DMS 273 treated with DMSO at 0.1 percent for 48 hours (cell line): ENCODE results near the gene LIPC.

Experiments
- DNase-seq: peaks from one replicate; lab custom pipeline; 2025; lab: John Stamatoyannopoulos, UW

Gene LIPC

GRCh38 chr15:58406811-58407210 lies 25.0 kb upstream of the LIPC start:
- DNase-seq, result no peak

DNA sequence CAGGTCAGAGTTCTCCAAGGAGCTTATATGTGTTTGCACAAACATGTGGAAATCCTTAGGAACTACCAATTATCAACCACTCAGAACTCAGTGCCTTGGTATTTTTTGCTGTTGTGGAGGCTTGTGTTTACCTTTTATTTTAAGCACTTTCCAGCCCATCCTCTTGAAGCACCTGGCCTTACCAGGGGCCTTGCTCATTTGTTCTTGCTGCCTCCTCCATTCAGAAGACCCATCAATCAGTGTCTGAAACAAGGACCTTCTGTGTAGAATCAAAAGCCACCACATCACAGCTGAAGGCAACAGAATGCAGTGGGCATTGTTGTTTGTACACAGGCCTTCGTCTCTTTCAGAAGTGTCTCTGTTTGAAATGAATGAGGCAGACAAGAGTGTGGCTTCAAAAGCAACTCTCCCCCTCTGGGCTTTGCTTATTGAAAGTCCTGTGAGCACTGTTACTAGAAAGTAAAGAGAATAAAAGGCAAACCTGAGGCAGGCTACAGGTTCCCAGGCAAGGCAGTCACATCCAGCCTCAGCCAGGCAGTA lies 24.5 kb upstream of the LIPC start:
- DNase-seq, result no peak

GRCh38 chr15:58407778-58408177 lies 24.0 kb upstream of the LIPC start:
- no peak for DNase-seq

- no peak for DNase-seq
These were observed 21.9 kb upstream of the LIPC start for GRCh38 chr15:58409861-58410260.

DNA sequence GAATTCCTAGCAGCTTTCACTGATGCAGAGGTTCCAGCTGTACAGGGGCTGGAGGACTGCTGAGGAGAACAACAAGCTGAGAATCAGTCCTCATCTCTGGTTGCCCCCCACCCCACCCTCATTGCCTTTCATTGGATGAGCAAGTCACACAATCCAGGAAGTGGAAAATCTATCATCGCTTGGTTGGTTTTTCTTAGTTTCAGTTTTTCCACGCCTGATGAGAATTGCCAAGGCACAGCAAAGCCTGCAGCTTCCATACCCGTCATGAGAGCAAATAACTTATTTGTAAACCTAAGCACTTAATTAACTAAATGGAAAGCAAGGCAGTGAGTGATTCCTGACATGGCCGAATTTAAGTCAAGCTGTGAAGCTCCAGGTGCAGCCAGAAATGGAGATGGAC lies 21.4 kb upstream of the LIPC start:
- no peak for DNase-seq

DNA sequence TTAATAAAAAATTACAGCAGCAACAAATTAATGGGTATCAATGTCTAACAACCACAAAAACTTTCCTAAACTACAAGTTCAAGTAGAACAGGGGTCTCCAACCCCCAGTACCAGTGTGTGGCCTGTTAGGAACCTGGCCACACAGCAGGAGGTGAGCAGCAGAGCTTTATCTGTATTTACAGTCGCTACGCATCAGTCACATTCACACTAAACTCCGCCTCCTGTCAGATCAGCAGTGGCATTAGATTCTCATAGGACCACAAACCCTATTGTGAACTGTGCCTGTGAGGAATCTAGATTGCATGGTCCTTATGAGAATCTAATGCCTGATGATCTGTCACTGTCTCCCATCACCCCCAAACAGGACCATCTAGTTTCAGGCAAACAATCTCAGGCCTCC lies 18.5 kb upstream of the LIPC start:
- DNase-seq, result no peak

GRCh38 chr15:58415636-58416035 lies 16.2 kb upstream of the LIPC start:
- no peak for DNase-seq

- DNase-seq, result no peak
These were observed 14.8 kb upstream of the LIPC start for GRCh38 chr15:58416963-58417362.

DNA sequence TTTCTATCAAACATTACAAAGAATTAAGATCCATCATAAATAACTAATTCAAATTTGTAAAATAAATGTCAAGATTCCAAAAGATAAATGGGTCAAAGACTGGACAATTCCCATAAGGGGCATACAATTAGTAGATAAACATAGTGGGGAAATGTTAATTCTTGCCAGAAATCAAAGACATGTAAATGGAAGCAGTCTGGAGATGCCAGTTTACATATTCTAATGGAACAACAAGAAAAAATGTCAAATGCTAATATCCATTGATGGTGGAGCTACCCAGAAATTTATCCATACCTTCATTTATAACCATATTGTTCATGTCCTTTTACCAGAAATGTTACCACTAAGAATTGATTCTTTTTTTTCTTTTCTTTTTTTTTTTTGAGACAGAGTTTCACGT lies 13.7 kb upstream of the LIPC start:
- no peak for DNase-seq

- no peak for DNase-seq
These were observed 11.8 kb upstream of the LIPC start for GRCh38 chr15:58419803-58420524.

DNA sequence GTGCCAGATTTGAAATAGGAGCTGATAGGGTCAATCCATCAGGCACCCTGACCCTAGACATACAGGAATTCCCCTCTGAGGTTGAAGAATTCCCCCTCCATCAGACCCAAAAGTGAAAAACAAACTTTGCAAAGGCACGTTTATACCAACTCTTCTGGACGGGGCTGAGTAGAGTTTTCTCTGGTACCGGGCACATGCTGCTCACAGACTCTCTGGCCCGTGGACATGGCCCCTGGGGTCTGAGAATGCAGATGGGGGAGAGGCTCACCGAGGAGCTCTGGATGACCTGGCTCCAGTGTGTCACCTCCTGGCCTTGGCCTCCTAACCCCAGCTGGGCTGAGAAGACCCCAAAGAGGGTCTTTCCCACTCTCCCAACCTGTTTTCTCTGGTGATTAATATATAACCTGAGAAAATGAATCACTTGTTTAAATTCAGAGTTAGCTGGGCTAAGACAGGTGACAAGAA lies 11.2 kb upstream of the LIPC start:
- DNase-seq, result no peak

DNA sequence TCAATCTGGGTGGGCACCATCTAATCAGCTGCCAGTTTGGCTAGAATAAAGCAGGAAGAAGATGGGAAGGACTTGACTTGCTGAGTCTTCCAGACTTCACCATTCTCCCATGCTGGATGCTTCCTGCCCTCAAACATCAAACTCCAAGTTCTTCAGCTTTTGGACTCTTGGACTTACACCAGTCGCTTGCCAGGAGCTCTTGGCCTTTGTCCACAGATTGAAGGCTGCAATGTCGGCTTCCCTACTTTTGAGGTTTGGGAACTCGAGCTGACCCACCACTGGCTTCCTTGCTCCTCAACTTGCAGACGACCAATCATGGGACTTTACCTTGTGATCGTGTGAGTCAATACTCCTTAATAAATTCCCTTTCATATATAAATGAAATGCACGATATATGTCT lies 8.6 kb upstream of the LIPC start:
- no peak for DNase-seq

- DNase-seq, result no peak
These were observed 7.8 kb upstream of the LIPC start for GRCh38 chr15:58423831-58424608.

DNA sequence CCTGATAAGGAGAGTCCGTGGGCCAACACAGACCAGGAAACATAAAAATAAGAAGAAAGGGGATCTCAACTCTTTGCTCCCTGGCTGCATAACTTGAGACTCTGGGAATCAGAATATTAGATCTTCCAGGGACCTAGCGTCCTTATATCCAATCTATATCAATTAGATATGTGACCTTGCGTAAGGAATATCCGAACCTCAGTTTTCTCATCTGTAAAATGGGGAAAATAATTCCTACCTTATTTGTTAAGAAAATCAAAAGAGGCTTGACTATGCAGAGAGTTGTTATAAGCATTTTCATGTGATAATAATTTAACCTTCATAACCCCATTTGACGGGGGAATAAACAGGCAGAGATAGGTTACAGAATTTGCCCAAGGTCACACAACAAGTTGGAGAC lies 7.1 kb upstream of the LIPC start:
- no peak for DNase-seq

GRCh38 chr15:58425185-58425584 lies 6.6 kb upstream of the LIPC start:
- DNase-seq, result no peak

DNA sequence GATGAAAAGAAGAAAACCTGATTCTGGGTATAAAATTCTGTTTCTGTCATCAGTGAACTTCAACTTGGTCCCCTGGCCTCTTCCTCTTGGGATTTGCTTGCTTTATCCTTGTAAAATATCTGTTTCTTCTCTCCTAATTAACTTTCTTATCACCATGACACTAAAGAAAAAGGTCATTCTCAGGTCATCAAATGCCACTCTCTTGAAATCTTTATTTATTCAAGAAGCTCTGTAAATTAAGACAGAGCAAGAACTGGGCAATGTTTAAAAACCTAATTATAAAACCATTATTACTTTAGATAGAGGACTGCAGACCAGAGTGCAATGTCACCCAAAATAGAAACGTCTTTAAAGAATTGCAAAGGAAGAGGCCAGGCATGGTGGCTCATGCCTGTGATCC lies 6.0 kb upstream of the LIPC start:
- DNase-seq, result no peak

DNA sequence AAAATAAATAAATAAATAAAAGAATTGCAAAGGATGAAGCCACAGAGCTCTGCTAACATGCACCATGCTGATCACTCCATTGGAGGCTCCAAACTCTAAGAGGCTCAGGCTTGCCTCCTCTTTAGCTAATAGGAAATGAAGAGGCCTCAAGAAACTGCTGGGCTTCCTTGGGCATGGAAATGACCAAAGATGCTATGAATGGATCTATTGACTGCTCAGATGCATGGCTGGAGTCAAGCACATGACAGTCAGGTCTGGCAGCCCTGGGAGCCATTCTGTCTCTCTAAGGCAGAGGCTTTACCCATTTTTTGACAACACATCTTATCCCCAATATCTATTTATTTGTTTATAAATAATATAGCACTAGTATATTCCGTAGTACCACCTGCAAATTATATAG lies 5.3 kb upstream of the LIPC start:
- no peak for DNase-seq

DNA sequence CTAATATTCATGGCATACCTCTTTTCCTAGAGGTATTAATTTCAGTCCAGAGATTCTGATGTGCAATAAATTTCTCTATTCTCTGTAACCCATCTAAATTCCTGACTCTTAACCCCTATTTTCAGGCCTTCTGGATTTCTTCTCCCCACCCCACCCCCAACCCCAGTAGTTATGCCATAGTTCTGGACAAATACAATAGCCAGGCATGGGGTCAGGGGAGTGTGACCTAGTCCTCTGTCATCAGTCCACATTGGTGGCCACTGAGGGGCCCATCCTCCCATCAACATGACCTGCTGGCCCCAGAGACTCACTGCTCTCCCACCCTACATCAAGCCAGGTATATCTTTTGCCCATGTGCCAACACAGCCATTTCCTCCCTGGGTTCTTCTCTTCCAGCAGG lies 3.8 kb upstream of the LIPC start:
- no peak for DNase-seq

- no peak for DNase-seq
These were observed 1.5 kb upstream of the LIPC start for GRCh38 chr15:58430224-58430787.

DNA sequence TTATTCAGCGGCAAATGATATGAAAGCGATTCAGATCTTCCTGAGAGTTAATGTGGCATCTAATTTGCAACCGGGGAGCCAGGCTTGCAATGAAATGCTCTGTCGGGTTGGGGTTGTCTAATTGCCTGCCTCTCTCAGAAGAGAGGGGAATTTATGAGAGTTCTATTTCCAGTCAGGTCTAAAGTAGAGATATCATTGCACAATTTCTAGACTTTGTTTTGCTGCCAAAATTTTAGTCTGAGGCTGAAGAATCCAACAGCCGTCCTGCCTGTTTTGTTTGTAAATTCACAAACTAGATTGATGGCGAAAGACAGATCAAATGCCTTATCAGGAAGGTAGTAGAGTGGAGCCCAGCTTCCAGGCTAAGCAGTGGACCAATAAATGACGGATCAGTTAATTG lies 610 bp downstream of the LIPC start:
- DNase-seq, result no peak

DNA sequence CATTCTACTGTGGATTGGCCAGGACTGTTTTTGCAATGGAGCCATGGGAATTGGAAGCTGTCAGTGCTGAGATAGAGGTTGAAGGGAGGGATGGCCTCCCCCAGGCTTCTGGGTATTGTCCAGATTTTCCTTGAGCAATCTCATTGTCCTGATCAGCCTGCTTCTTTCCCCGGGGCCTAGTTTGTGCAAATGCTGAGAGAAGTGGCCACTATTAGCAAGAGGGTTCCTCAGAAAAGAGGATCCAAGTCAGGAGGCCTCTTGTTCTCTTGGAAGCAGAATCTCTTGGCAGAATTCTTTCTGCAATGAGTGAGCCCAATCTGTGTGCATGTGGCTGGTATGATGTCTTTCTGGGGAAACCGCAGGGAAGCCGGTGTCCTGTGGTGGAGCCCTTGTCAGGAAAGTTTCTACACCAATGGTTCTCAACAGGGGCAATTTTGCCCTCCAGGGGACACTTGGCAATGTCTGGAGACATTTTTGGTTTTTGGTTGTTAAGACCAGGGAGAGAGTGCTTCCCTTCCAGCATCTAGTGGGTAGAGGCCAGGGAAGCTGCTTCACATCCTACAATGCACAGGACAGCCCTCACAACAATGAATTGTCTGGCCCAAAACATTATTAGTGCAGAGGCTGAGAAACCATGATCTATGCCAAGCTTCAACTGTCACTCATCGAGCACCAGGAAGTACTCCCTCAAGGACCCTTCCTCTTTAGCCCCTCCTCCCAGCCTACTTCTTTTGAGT lies 2.0 kb downstream of the LIPC start:
- DNase-seq, result no peak

- DNase-seq, result peak; percentile 1
These were observed 2.6 kb downstream of the LIPC start for GRCh38 chr15:58434334-58434875.
